Caco-2 (cell line): ENCODE measurements around the gene DNAAF9. TPM values are rescaled to one million over a fixed set of nuclear protein-coding genes. Genes with fewer than 3 reads are reported as not detected.

ENCODE experiments used
- BruUV-seq: library from RNA; stranded (reverse); fragments of 400-500 nt; replicated peaks from 2 replicates; lab custom pipeline; 2021; lab: Mats Ljungman, UMichigan
- CTCF ChIA-PET: fragments of 300-600 bp; sonication (Branson Sonifier 250); formaldehyde crosslinking; loops from one replicate; lab custom pipeline; 2022; ENCODE audit warnings: antibody characterized with exemption; lab: Charles Lee
- POLR2A ChIA-PET: fragments of 300-600 bp; sonication (Branson Sonifier 250); formaldehyde crosslinking; loops from one replicate; lab custom pipeline; 2022; ENCODE audit warnings: antibody characterized with exemption; lab: Charles Lee
- DNase-seq, 2 experiments: peaks; one replicate each; pipeline versions ENCODE4 v3.0.0 to v3.0.0-alpha.2; 2020 to 2022
- H3K27me3 ChIP-seq: replicated peaks from 2 replicates; pipeline ENCODE4 v1.6.0; 2011; ENCODE audit warnings: low read length; ENCODE audit not compliant: control insufficient read depth, insufficient read depth
- H3K36me3 ChIP-seq: 2 replicates; pipeline ENCODE4 v1.5.1; 2011; ENCODE audit warnings: low read length; ENCODE audit not compliant: control insufficient read depth, insufficient read depth
- H3K4me1 ChIP-seq: fragments of 250-450 bp; sonication (Bioruptor Pico); 2 replicates; pipeline ENCODE4 v1.5.1; 2020; ENCODE audit warnings: mild to moderate bottlenecking
- H3K4me3 ChIP-seq: 2 replicates; pipeline ENCODE4 v1.5.1; 2011; ENCODE audit warnings: low read depth, mild to moderate bottlenecking, control low read depth, low read length
- H3K9me3 ChIP-seq: fragments of 250-450 bp; sonication (Bioruptor Pico); 2 replicates; pipeline ENCODE4 v1.5.1; 2020; ENCODE audit warnings: mild to moderate bottlenecking, moderate library complexity
- H3K27ac Mint-ChIP-seq: one replicate; pipeline ENCODE4 v1.8.0; 2022; ENCODE audit warnings: mixed read lengths; ENCODE audit not compliant: unreplicated experiment
- H3K27me3 Mint-ChIP-seq: one replicate; pipeline ENCODE4 v1.8.0; 2022; ENCODE audit warnings: mixed read lengths; ENCODE audit not compliant: insufficient read depth, unreplicated experiment
- H3K36me3 Mint-ChIP-seq: one replicate; pipeline ENCODE4 v1.8.0; 2022; ENCODE audit warnings: mild to moderate bottlenecking, mixed read lengths; ENCODE audit not compliant: insufficient read depth, unreplicated experiment
- H3K4me1 Mint-ChIP-seq: one replicate; pipeline ENCODE4 v1.8.0; 2022; ENCODE audit warnings: low read depth, mixed read lengths; ENCODE audit not compliant: unreplicated experiment
- H3K4me3 Mint-ChIP-seq: one replicate; pipeline ENCODE4 v1.8.0; 2022; ENCODE audit warnings: mild to moderate bottlenecking, moderate library complexity, mixed read lengths; ENCODE audit not compliant: unreplicated experiment
- H3K9me3 Mint-ChIP-seq: one replicate; pipeline ENCODE4 v1.8.0; 2022; ENCODE audit warnings: mixed read lengths; ENCODE audit not compliant: unreplicated experiment
- CTCF ChIP-seq, 2 experiments: fragments of 200-600 bp in 1 of 2; IDR thresholded peaks; 1 replicate in 1 of 2; 2 replicates in 1 of 2; pipeline versions ENCODE4 v1.5.1 to v1.8.0; 2011 to 2022; ENCODE audit warnings: antibody characterized with exemption in 1 of 2, control low read depth in 1 of 2, inconsistent platforms in 1 of 2, low read depth in 1 of 2, low read length in 1 of 2, mild to moderate bottlenecking in 1 of 2, moderate library complexity in 1 of 2; ENCODE audit not compliant: insufficient read depth in 1 of 2, severe bottlenecking in 1 of 2, unreplicated experiment in 1 of 2
- intact Hi-C: fragments of 100-400 bp; cut with micrococcal nuclease; formaldehyde crosslinking; loops from one replicate; pipeline ENCODE4 v1.10.0; 2022; ENCODE audit not compliant: unreplicated experiment
- total RNA-seq: library from RNA; stranded (reverse); gene quantifications from 2 replicates; pipeline ENCODE4 v1.2.3, GENCODE V29; 2022

The DNAAF9 gene
- total RNA-seq, 1 experiment from 2014 or later: not detected

- no peaks in the 10 kb centered on the region for H3K27me3 Mint-ChIP-seq
- ChIA-PET POLR2A (no interaction called here), CTCF (no interaction called here)
- no peak overlapping the region for H3K4me3 Mint-ChIP-seq
- no peak for DNase-seq
- no peaks in the 10 kb centered on the region for H3K9me3 ChIP-seq
- H3K27me3 ChIP-seq: no peaks in the 10 kb centered on the region
- no peak overlapping the region for H3K27ac Mint-ChIP-seq
- no peaks in the 10 kb centered on the region for H3K4me1 Mint-ChIP-seq
- H3K4me1 ChIP-seq: no peaks in the 10 kb centered on the region
- TF ChIP-seq CTCF (IDR thresholded peaks at IDR 0.05; ENCODE audit: insufficient read depth in 1 of 2, low read depth in 1 of 2, low read length in 1 of 2, severe bottlenecking in 1 of 2, unreplicated experiment in 1 of 2): no peak
- no peak overlapping the region for H3K4me3 ChIP-seq
- no TSS peak for BruUV-seq
- H3K36me3 ChIP-seq: no peaks in the 10 kb centered on the region
- intact Hi-C loops: no loop called here
- no peaks in the 10 kb centered on the region for H3K9me3 Mint-ChIP-seq
- no peaks in the 10 kb centered on the region for H3K36me3 Mint-ChIP-seq
Observed at GRCh38 chr20:3452690-3453089, 45.2 kb upstream of the DNAAF9 start.

- Histone ChIP-seq H3K4me3 (no peak overlapping the region), H3K27me3 (no peaks in the 10 kb centered on the region), H3K9me3 (no peaks in the 10 kb centered on the region), H3K4me1 (no peaks in the 10 kb centered on the region), H3K36me3 (no peaks in the 10 kb centered on the region)
- H3K4me3 Mint-ChIP-seq: no peak overlapping the region
- BruUV-seq: no TSS peak
- no peak overlapping the region for H3K27ac Mint-ChIP-seq
- intact Hi-C loops: no loop called here
- no peak for TF ChIP-seq CTCF (IDR thresholded peaks at IDR 0.05; ENCODE audit: insufficient read depth in 1 of 2, low read depth in 1 of 2, low read length in 1 of 2, severe bottlenecking in 1 of 2, unreplicated experiment in 1 of 2)
- no peaks in the 10 kb centered on the region for H3K36me3 Mint-ChIP-seq
- ChIA-PET POLR2A (no interaction called here), CTCF (no interaction called here)
- DNase-seq: no peak
- no peaks in the 10 kb centered on the region for H3K27me3 Mint-ChIP-seq
- H3K4me1 Mint-ChIP-seq: no peaks in the 10 kb centered on the region
- H3K9me3 Mint-ChIP-seq: no peaks in the 10 kb centered on the region
Observed at GRCh38 chr20:3452136-3452535, 44.7 kb upstream of the DNAAF9 start.

GRCh38 chr20:3449319-3449718 is 41.9 kb upstream of the DNAAF9 start:
- no peak for TF ChIP-seq CTCF (IDR thresholded peaks at IDR 0.05; ENCODE audit: insufficient read depth in 1 of 2, low read depth in 1 of 2, low read length in 1 of 2, severe bottlenecking in 1 of 2, unreplicated experiment in 1 of 2)
- Mint-ChIP-seq H3K36me3 (no peaks in the 10 kb centered on the region), H3K27me3 (peaks cover 2% of the 10 kb centered on the region), H3K4me3 (no peak overlapping the region), H3K27ac (no peak overlapping the region), H3K9me3 (no peaks in the 10 kb centered on the region), H3K4me1 (no peaks in the 10 kb centered on the region)
- Histone ChIP-seq H3K4me1 (0 out of 2 replicates have a peak, but pooled peaks cover 3% of the 10 kb centered on the region), H3K27me3 (no peaks in the 10 kb centered on the region), H3K9me3 (no peaks in the 10 kb centered on the region), H3K36me3 (no peaks in the 10 kb centered on the region), H3K4me3 (no peak overlapping the region)
- POLR2A ChIA-PET: no interaction called here
- DNase-seq: no peak
- no TSS peak for BruUV-seq
- intact Hi-C loops: no loop called here
- CTCF ChIA-PET: no interaction called here
